ENCODE measurements around the gene EID1.

Gene EID1

DNA sequence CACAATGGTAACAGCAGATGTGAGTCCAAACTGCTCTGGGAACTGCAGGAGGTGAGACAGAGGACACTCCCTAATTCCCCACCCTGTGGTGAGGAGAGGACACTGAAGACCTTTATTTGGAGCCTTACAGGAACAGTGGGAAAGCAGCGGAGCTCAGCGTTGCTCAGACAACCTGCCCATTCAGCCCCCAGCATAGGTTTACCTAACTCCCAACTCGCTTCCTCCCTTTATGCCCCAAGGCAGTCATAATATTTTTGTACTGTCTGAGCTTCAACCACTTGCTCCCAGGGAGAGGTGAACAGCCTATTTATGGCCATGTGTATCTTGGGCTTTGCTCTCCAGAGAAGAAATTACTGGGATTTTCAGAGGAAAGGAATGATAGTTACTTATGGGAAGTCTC lies 51.7 kb downstream of the EID1 start:
- TF ChIP-seq CTCF (conservative IDR thresholded peaks at IDR 0.05; ENCODE audit: low read depth, low read length), result no peak
- Histone ChIP-seq H3K79me2 (ENCODE audit: insufficient read depth, low read depth) (no peaks in the 10 kb centered on the region), H2AFZ (ENCODE audit: low read depth) (no peak overlapping the region), H3K4me3 (IDR thresholded peaks at IDR 0.05; ENCODE audit: insufficient read depth, low read depth, low read length) (no peak overlapping the region), H3K9ac (no peak overlapping the region), H3K4me1 (ENCODE audit: low read depth, poor library complexity, severe bottlenecking) (no peaks in the 10 kb centered on the region), H3K36me3 (ENCODE audit: insufficient read depth) (no peaks in the 10 kb centered on the region), H3K27ac (no peak overlapping the region), H4K20me1 (ENCODE audit: insufficient read depth) (no peaks in the 10 kb centered on the region), H3K4me2 (no peak overlapping the region), H3K27me3 (ENCODE audit: insufficient read depth, low read depth) (no peaks in the 10 kb centered on the region)

All from KMS-11 (cell line).